GM21515 (cell line): ENCODE results near the gene FA2H.
"Not testable (repeated sequence)": the region's sequence is repeated elsewhere in the genome, so short reads cannot be mapped to it uniquely, and the experiment has no call there.

Source experiments
- ATAC-seq: cut with Tn5 transposase; IDR thresholded peaks from one replicate; pipeline ENCODE4 v1.9.1; 2021; ENCODE audit not compliant: unreplicated experiment

The FA2H gene

DNA sequence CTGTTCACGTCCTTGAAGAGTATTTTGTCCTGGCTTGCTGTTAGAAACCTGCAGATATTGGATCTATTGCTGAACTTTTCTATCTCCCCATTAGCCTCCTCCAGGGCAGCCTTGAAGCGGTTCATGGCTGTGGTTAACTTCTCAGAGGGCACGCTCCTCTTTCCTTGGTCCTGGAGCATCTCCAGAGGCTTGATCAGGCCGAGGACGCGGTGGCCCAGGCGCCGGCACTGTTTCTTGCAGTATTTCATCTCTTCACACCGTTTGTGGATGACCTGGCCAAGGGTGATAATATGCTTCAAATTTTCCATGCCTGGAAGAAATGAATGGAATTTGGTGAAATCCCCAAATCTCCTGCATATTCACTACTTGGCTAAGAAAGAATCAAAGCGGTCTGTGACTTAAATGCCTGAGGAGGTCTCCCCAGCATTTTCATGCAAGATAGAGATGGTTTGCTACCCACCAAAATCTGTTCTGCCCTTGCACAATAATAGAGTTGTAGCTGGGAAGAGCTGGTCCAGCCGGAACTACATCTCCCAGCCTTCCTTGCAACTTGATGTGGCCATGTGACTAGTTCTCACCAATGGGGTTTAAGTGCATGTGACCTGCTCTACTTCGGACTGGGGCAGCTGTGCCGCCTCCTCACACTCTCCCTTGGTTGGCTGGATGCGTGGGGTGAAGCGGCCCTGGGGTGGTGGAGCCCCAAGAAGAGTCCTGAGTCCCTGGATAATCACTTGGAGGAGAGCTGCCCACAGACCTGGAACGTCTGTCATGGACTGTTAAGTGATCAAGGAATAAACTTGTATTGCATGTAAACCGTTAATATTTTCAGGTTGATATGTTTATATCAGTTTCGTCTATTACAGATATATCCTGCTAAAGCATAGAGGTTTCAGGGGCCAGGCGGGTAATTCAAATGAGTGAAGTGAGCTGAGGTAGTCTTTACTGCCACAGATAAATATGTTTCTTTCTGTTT is 78.9 kb downstream of the FA2H start:
- peak; percentile 86 for ATAC-seq

DNA sequence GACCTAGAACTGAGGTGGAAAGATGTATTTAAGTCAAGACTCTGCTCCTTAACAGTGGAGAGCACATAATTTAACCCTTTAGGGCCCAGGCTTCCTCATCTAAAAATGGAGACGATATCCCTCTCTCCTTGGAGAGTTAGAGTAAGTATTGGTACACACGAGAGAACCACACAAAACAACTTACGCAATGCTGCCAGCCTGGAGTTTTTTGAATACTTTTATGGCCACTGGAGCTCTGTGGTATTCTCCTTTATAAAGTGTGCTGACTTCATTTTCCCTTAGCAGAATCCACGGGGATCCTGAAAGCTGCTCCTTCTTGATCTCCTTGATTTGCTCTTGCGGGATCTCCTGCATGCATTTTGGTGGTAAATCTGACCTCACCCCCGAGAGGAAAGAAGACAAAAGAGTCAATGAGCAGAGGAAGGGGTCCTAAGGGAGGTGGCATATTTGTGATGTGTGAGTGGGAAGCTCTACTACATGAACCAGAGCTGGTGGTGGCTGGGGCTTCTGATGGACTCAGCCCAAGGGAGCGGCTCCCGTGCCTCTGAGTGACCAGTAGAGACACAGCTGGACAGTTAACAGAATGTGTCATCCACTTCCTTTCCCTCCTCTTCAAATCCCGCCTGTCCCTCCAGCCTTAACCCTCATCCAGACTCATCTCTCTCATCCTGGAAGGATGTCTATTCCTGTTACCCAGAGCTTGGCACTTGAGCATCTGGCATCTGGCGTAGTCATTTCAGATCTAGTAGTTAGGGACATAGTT is 83.3 kb downstream of the FA2H start:
- no peak for ATAC-seq

DNA sequence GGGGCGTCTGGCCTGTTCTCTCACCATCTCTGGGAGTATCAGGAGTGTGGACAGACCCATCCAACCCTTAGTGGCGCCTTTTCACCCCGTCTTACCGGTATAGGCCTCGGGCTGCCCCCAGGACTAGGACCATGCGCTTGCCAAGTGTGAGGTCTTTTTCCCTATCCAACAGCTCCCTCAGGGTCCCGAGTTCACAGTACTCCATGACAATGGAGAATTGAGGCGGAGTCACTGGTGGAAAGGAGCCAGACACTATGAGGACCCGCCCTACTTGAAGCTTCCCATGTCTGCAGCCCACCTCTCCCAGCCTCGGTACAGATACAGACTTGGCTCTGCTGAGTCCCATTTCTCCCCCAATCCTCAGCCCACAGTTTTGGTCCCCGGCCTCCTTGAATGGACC is 92.1 kb downstream of the FA2H start:
- ATAC-seq: no peak

DNA sequence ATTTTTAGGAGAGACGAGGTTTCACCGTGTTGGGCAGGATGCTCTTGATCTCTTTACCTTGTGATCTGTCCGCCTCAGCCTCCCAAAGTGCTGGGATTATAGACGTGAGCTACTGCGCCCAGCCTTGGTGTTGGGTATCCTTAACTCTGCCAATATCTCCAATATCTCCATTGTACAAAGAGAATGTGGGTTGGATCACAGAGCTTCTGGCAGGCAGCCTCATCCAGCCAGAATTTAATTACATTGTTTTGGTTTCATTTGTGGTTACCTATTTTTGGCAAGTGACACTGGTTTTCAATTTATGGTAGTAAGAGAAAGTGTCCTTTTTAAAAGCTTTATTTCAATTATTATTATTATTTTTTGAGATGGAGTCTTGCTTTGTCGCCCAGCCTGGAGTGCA is 93.9 kb downstream of the FA2H start:
- no peak for ATAC-seq

DNA sequence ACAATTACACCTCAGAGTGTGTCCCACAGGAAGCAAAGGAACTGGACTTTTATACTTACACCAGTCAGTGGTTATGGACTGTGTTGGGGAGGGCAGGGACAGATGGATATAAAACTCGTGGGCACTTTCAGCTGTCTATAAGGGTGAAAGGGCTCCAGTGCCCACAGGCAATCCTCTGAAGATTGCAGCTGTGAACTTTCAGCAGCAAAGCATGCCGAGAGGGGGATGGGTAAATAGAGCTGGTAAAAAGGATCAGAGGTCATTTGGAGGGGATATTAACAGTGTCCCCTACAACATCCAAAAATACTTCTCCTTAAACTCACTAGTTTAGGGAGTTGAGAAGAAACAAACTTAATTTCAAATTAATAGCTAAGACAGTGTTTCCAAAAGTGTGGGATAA is 94.6 kb downstream of the FA2H start:
- no peak for ATAC-seq

DNA sequence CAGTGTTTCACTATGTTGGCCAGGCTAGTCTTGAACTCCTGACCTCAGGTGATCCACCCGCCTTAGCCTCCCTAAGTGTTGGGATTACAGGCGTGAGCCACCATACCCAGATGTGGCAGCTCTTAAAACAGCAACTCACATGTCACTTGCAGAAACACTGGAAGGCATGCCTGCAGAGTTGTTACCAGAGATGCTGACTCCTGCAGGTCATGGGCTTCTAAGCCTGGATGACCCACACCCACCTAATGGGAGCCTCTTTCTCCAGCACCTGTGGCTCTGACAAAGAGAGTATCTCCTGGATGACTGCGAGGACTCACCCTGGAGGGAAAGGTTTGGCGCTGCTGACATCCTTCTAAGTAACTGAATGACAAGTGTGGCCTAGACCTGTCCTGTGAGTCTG is 96.8 kb downstream of the FA2H start:
- no peak for ATAC-seq

DNA sequence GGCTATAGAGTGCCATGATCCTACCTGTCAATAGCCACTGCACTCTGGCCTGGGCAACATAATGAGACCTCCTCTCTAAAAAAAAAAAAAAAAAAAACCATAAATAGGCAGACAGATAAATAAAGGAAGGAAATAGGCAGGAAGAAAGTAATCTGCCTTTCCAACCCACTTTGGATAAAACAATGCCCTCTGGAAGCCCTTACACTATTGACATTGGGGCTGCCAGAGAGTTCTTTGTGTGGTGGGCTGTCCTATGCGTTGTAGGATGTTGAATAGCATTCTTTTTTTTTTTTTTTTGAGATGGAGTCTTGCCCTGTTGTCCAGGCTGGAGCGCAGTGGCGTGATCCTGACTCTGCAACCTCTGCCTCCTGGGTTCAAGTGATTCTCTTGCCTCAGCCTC is 100.7 kb downstream of the FA2H start:
- ATAC-seq: no peak

DNA sequence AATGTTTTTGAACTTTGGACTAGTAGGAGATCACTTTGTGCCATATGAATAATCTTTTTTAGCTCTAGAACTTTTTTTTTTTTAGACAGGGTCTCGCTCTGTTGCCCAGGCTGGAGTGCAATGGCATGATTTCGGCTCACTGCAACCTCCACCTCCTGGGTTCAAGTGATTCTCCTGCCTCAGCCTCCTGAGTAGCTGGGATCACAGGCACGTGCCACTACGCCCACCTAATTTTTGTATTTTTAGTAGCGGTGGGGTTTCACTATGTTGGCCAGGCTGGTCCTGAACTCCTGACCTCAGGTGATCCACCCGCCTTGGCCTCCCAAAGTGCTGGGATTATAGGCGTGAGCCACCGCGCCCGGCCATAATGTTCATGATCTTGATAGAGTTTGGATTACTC is 105.7 kb downstream of the FA2H start:
- ATAC-seq: not testable (repeated sequence)

DNA sequence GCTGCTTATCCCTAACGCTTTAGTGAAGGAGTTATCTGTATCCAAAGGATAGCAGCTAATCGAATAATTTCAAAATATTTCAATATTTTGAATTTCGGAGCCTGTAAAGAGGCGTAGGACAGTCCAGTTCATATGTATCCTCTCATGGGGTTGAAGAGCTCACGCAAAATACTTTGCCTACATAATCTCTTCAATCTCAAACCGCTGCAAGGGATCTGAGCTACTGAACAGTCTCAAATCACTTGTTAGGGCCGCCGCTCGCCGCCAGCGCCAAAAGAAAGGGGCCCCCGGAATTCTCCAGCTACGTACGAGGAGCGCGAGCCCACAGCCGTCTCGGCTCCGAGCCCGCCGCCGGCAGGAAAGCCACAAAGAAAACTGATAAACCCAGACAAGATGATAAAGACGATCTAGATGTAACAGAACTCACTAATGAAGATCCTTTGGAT is 107.3 kb downstream of the FA2H start:
- no peak for ATAC-seq

DNA sequence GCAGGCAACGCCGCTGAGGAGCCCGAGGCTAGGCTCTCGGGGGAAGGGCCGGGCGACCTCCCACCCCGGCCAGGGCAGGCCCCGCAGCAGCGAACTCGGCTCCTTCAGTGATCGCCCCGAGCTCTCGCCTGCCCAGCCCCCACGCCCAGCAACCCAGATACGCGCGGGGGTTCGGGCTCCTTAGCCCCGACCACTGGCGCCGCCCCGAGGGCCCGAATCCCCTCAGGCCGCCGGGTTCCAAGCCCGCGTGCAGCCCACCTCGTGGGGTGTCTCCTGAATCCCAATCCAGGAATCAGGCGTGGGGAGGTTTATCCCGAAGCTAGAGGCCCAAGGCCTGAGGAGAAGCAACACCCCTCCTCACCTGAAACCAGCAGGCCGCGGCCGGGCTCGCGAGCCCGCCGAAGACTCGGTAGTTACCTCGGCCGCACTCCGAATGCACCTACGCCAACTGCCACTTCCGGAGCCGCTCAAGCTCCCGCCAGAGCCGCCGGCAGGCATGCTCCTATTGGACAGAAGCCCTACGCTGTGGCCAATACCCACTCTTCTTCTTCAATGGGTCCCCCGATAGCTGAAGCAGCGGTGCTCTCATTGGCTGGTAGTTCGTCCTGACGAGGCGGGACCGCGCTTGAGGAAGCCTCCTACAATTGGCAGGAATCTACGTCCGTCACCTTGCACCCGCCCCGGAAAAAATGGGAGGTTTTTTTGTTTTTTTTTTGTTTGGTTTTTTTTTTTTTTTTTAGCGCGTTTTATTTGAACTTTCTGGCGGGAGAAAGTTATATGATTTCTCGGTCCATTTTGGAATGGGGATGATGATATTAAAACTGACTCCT is 108.0 kb downstream of the FA2H start, which contains the start of gene RFWD3:
RFWD3 (minus strand) TSS at position 453 of the 830 bp plus-strand sequence. CDS start 5,428 bp downstream, outside the sequence.
- peak; percentile 100 for ATAC-seq

DNA sequence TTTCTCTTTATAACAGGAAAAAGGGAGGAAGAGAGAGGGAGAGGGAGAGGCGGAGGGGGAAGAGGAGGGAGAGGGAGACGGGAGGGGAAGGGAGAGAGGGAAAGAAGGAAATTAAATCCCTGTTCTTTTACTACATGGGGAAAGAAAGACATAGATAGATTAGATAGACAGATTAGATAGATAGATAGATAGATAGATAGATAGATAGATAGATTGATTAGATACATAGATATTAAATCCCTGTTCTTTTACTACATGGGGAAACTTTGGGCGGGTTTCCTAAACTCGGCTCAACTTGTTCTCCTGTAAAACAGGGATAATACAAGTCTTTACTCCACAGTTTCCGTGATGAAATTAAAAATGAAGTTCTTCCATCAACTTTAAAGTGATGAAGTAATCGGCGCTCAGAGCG is 108.6 kb downstream of the FA2H start:
- ATAC-seq: no peak
